Calu3 (cell line): ENCODE measurements around the gene KAT6B. TPM values are rescaled to one million over a fixed set of nuclear protein-coding genes. Genes with fewer than 3 reads are reported as not detected.

Experiments used
- BruUV-seq: library from RNA; stranded (reverse); fragments of 400-500 nt; replicated peaks from 2 replicates; lab custom pipeline; 2021; lab: Mats Ljungman, UMichigan
- CTCF ChIA-PET: fragments of 300-600 bp; sonication (Branson Sonifier 250); formaldehyde crosslinking; loops from one replicate; lab custom pipeline; 2022; ENCODE audit warnings: antibody characterized with exemption; lab: Charles Lee
- DNase-seq: peaks from one replicate; pipeline ENCODE4 v3.0.0; 2022
- H3K27ac Mint-ChIP-seq: one replicate; pipeline ENCODE4 v1.8.0; 2022; ENCODE audit warnings: mixed read lengths; ENCODE audit not compliant: unreplicated experiment
- H3K27me3 Mint-ChIP-seq: one replicate; pipeline ENCODE4 v1.8.0; 2022; ENCODE audit warnings: mixed read lengths; ENCODE audit not compliant: unreplicated experiment
- H3K36me3 Mint-ChIP-seq: one replicate; pipeline ENCODE4 v1.8.0; 2022; ENCODE audit warnings: mild to moderate bottlenecking, moderate library complexity, mixed read lengths; ENCODE audit not compliant: insufficient read depth, unreplicated experiment
- H3K4me1 Mint-ChIP-seq: one replicate; pipeline ENCODE4 v1.8.0; 2022; ENCODE audit warnings: mild to moderate bottlenecking, low read depth, mixed read lengths; ENCODE audit not compliant: unreplicated experiment
- H3K4me3 Mint-ChIP-seq: one replicate; pipeline ENCODE4 v1.8.0; 2022; ENCODE audit warnings: mild to moderate bottlenecking, low read depth, moderate library complexity, mixed read lengths; ENCODE audit not compliant: unreplicated experiment
- H3K9me3 Mint-ChIP-seq: one replicate; pipeline ENCODE4 v1.8.0; 2022; ENCODE audit warnings: low read depth, mixed read lengths; ENCODE audit not compliant: unreplicated experiment
- CTCF ChIP-seq: fragments of 200-600 bp; IDR thresholded peaks from one replicate; pipeline ENCODE4 v1.8.0; 2022; ENCODE audit warnings: antibody characterized with exemption; ENCODE audit not compliant: unreplicated experiment
- intact Hi-C: fragments of 100-400 bp; cut with micrococcal nuclease; formaldehyde crosslinking; loops from one replicate; pipeline ENCODE4 v1.10.0; 2022; ENCODE audit not compliant: unreplicated experiment
- total RNA-seq: library from RNA; stranded (reverse); gene quantifications from 2 replicates; pipeline ENCODE4 v1.2.3, GENCODE V29; 2022

KAT6B gene
- total RNA-seq, 1 experiment from 2014 or later = 28.6 TPM

- no peaks in the 10 kb centered on the region for H3K36me3 Mint-ChIP-seq
- no peaks in the 10 kb centered on the region for H3K4me1 Mint-ChIP-seq
- CTCF ChIA-PET = no interaction called here
- H3K27ac Mint-ChIP-seq = no peak overlapping the region
- no TSS peak for BruUV-seq
- TF ChIP-seq CTCF = no peak
- H3K9me3 Mint-ChIP-seq = no peaks in the 10 kb centered on the region
- no peaks in the 10 kb centered on the region for H3K27me3 Mint-ChIP-seq
- intact Hi-C loops = no loop called here
- DNase-seq = no peak
- no peak overlapping the region for H3K4me3 Mint-ChIP-seq
Measured at GRCh38 chr10:74863551-74863950, 37.2 kb downstream of the KAT6B start.

- H3K4me3 Mint-ChIP-seq = no peak overlapping the region
- no peaks in the 10 kb centered on the region for H3K4me1 Mint-ChIP-seq
- H3K27ac Mint-ChIP-seq = no peak overlapping the region
- no peaks in the 10 kb centered on the region for H3K36me3 Mint-ChIP-seq
- no peaks in the 10 kb centered on the region for H3K9me3 Mint-ChIP-seq
- TF ChIP-seq CTCF = no peak
- BruUV-seq = no TSS peak
- H3K27me3 Mint-ChIP-seq = no peaks in the 10 kb centered on the region
- CTCF ChIA-PET = no interaction called here
- no peak for DNase-seq
- intact Hi-C loops = no loop called here
Measured at GRCh38 chr10:74867351-74867750, 41.0 kb downstream of the KAT6B start.

- H3K4me1 Mint-ChIP-seq = no peaks in the 10 kb centered on the region
- no TSS peak for BruUV-seq
- TF ChIP-seq CTCF = no peak
- no peak for DNase-seq
- CTCF ChIA-PET = no interaction called here
- intact Hi-C loops = no loop called here
- no peak overlapping the region for H3K27ac Mint-ChIP-seq
- no peaks in the 10 kb centered on the region for H3K9me3 Mint-ChIP-seq
- no peaks in the 10 kb centered on the region for H3K27me3 Mint-ChIP-seq
- H3K36me3 Mint-ChIP-seq = no peaks in the 10 kb centered on the region
- H3K4me3 Mint-ChIP-seq = no peak overlapping the region
Measured at GRCh38 chr10:74868392-74868977, 42.1 kb downstream of the KAT6B start.

- H3K27me3 Mint-ChIP-seq = no peaks in the 10 kb centered on the region
- H3K27ac Mint-ChIP-seq = no peak overlapping the region
- DNase-seq = no peak
- CTCF ChIA-PET = no interaction called here
- no peak for TF ChIP-seq CTCF
- H3K4me1 Mint-ChIP-seq = no peaks in the 10 kb centered on the region
- BruUV-seq = no TSS peak
- intact Hi-C loops = no loop called here
- H3K4me3 Mint-ChIP-seq = no peak overlapping the region
- no peaks in the 10 kb centered on the region for H3K9me3 Mint-ChIP-seq
- H3K36me3 Mint-ChIP-seq = no peaks in the 10 kb centered on the region
Measured at GRCh38 chr10:74869635-74870034, 43.2 kb downstream of the KAT6B start.
